Keratinocyte (primary cell): ENCODE data around the gene UBE2J2. TPM values are rescaled to one million over a fixed set of nuclear protein-coding genes. Genes with fewer than 3 reads are reported as not detected.

ENCODE experiments used
- DNase-seq: peaks from one replicate; pipeline ENCODE4 v3.0.0-alpha.2; 2011; ENCODE audit warnings: low read depth, missing footprints, low spot score
- FAIRE-seq: peaks from 2 replicates; lab custom pipeline; 2011; peaks lifted over from hg19 to GRCh38; lab: Jason Lieb, UNC
- H2AFZ ChIP-seq: 2 replicates; pipeline ENCODE4 v1.6.0; 2012; ENCODE audit warnings: low read length, control low read depth, inconsistent platforms; ENCODE audit not compliant: control insufficient read depth
- H3K27ac ChIP-seq: 2 replicates; pipeline ENCODE4 v1.5.1; 2011; ENCODE audit warnings: low read length; ENCODE audit not compliant: control insufficient read depth, insufficient read depth
- H3K27me3 ChIP-seq: 3 replicates; pipeline ENCODE4 v1.6.0; 2011; ENCODE audit warnings: low read length; ENCODE audit not compliant: control insufficient read depth, insufficient read depth; ENCODE audit errors: extremely low read depth
- H3K36me3 ChIP-seq, 2 experiments: 2 replicates in 1 of 2; 3 replicates in 1 of 2; pipeline ENCODE4 v1.5.1; 2011; ENCODE audit warnings: low read length in 2 of 2, mild to moderate bottlenecking in 1 of 2; ENCODE audit not compliant: control insufficient read depth in 2 of 2, insufficient read depth in 2 of 2; ENCODE audit errors: extremely low read depth in 1 of 2
- H3K4me1 ChIP-seq: 3 replicates; pipeline ENCODE4 v1.5.1; 2011; ENCODE audit warnings: low read length; ENCODE audit not compliant: control insufficient read depth, insufficient read depth; ENCODE audit errors: extremely low read depth
- H3K4me2 ChIP-seq: 3 replicates; pipeline ENCODE4 v1.6.0; 2011; ENCODE audit warnings: low read depth, low read length; ENCODE audit not compliant: control insufficient read depth, insufficient read depth; ENCODE audit errors: extremely low read depth
- H3K4me3 ChIP-seq, 3 experiments: fragments of 200-600 bp in 1 of 3; sonication (generic) in 1 of 3; 2 replicates in 2 of 3; 3 replicates in 1 of 3; pipeline ENCODE4 v1.5.1; 2011 to 2016; ENCODE audit warnings: low read length in 3 of 3, mild to moderate bottlenecking in 3 of 3, control low read depth in 2 of 3, inconsistent platforms in 1 of 3, low read depth in 1 of 3, mixed read lengths in 1 of 3, mixed run types in 1 of 3, moderate library complexity in 1 of 3; ENCODE audit not compliant: control insufficient read depth in 2 of 3, insufficient read depth in 2 of 3; ENCODE audit errors: extremely low read depth in 1 of 3
- H3K79me2 ChIP-seq: 2 replicates; pipeline ENCODE4 v1.6.0; 2012; ENCODE audit warnings: low read length; ENCODE audit not compliant: control insufficient read depth, insufficient read depth
- H3K9ac ChIP-seq: 3 replicates; pipeline ENCODE4 v1.6.0; 2011; ENCODE audit warnings: low read length; ENCODE audit not compliant: control insufficient read depth, insufficient read depth; ENCODE audit errors: extremely low read depth
- H3K9me1 ChIP-seq: 3 replicates; pipeline ENCODE4 v1.6.0; 2011; ENCODE audit warnings: low read length; ENCODE audit not compliant: control insufficient read depth, insufficient read depth; ENCODE audit errors: extremely low read depth
- H3K9me3 ChIP-seq: 2 replicates; pipeline ENCODE4 v1.5.1; 2012; ENCODE audit warnings: low read depth, low read length; ENCODE audit not compliant: control insufficient read depth
- H4K20me1 ChIP-seq: 3 replicates; pipeline ENCODE4 v1.6.0; 2011; ENCODE audit warnings: low read length; ENCODE audit not compliant: control insufficient read depth, insufficient read depth; ENCODE audit errors: extremely low read depth
- EZH2 ChIP-seq: IDR thresholded peaks from one replicate; pipeline ENCODE4 v1.6.1; 2012; ENCODE audit warnings: inconsistent platforms, mild to moderate bottlenecking, low read length, moderate library complexity
- dilution Hi-C: fragments of 300-500 bp; cut with MboI; formaldehyde crosslinking; loops from one replicate; pipeline ENCODE4 v1.7.0; 2020; ENCODE audit warnings: low sequenced_read_pairs; ENCODE audit not compliant: extremely low pct_ligation_motif_present
- polyA plus RNA-seq, 5 experiments: library from polyadenylated mRNA; depleted of rRNA in 3 of 5; stranded (reverse) in 3 of 5; stranded (forward) in 1 of 5; unstranded in 1 of 5; fragments of >200 nt; gene quantifications; 1 replicate in 1 of 5; 2 replicates in 3 of 5; 3 replicates in 1 of 5; pipeline versions ENCODE4 v1.2.1 to v1.2.3, GENCODE V29; 2011 to 2012; ENCODE audit warnings: missing spikeins in 2 of 5, low read depth in 1 of 5, low replicate concordance in 1 of 5
- TF ChIP-seq, protein P1 (sequence below), 3 experiments: IDR thresholded peaks in 1 of 3; conservative IDR thresholded peaks in 1 of 3; optimal IDR thresholded peaks in 1 of 3; 2 replicates in 2 of 3; 3 replicates in 1 of 3; pipeline versions ENCODE3 to v1.5.1; 2011; ENCODE audit warnings: low read length in 3 of 3, mild to moderate bottlenecking in 3 of 3, moderate library complexity in 2 of 3, control low read depth in 1 of 3, inconsistent platforms in 1 of 3; ENCODE audit not compliant: insufficient read depth in 2 of 3; ENCODE audit errors: extremely low read depth in 1 of 3

The UBE2J2 gene
- polyA plus RNA-seq, 1 donor (not counting 4 experiments of a cell fraction or from before 2014, with no cell fraction given), result 27.0 TPM

DNA sequence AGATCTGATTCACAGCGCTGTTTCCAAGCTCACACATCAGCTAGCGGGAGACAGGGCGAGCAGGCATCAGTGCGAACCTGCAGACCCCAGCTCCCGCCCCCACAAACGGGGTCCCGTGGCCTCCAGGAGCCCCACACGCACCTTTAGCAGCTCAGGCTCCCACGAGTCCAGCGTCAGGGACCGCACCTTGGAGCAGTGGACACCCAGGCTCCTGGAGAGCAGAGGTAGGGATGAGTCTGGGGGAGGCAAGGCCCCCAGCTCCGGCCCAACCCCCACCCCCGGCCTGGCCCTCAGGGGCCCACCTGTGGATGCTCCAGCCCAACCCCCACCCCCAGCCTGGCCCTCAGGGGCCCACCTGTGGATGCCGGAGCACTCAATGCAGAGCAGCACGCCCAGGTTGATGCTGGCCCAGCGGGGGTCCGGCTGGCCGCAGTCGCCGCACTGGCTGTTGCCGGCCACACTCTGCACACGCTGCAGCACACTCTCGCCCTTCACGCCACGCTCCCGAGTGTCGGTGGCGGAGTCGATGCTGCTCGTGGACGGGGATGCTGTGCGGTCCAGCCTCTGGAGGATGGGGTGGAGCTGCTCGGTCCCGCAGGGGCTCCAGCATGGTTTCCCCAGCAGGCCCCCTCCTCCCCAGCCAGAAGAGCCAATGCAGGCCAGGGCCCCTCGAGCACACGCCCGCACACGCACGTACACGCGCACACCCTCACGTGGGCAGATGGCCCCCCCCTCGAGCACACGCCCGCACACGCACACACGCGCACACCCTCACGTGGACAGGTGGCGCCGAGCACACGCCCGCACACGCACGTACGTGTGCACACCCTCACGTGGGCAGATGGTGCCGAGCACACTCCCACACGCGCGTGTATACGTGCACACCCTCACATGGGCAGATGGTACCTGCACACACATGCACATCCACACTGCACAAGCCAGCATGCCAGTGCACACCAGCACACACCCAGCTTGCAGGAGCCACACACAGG lies 22.7 kb upstream of the UBE2J2 start:
- Histone ChIP-seq H3K9me3 (no peaks in the 10 kb centered on the region), H2AFZ (no peak overlapping the region), H3K9me1 (no peaks in the 10 kb centered on the region), H3K27me3 (no peaks in the 10 kb centered on the region), H3K36me3 (peaks cover 0 to 1% of the 10 kb centered on the region in 2 experiments), H3K4me1 (peaks cover 4% of the 10 kb centered on the region), H3K4me3 (no peak overlapping the region), H3K4me2 (no peak overlapping the region), H4K20me1 (peaks cover 4% of the 10 kb centered on the region), H3K9ac (no peak overlapping the region), H3K79me2 (no peaks in the 10 kb centered on the region), H3K27ac (no peak overlapping the region)
- TF ChIP-seq, protein P1, sequence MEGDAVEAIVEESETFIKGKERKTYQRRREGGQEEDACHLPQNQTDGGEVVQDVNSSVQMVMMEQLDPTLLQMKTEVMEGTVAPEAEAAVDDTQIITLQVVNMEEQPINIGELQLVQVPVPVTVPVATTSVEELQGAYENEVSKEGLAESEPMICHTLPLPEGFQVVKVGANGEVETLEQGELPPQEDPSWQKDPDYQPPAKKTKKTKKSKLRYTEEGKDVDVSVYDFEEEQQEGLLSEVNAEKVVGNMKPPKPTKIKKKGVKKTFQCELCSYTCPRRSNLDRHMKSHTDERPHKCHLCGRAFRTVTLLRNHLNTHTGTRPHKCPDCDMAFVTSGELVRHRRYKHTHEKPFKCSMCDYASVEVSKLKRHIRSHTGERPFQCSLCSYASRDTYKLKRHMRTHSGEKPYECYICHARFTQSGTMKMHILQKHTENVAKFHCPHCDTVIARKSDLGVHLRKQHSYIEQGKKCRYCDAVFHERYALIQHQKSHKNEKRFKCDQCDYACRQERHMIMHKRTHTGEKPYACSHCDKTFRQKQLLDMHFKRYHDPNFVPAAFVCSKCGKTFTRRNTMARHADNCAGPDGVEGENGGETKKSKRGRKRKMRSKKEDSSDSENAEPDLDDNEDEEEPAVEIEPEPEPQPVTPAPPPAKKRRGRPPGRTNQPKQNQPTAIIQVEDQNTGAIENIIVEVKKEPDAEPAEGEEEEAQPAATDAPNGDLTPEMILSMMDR (optimal IDR thresholded peaks at IDR 0.05 in 1 of 3, IDR thresholded peaks at IDR 0.05 in 1 of 3, conservative IDR thresholded peaks at IDR 0.05 in 1 of 3; ENCODE audit: extremely low read depth in 1 of 3, insufficient read depth in 2 of 3, low read length in 3 of 3), result no peak
- TF ChIP-seq EZH2, result no peak
- dilution Hi-C loops, result no loop called here
- DNase-seq (no peak), FAIRE-seq (no peak)

DNA sequence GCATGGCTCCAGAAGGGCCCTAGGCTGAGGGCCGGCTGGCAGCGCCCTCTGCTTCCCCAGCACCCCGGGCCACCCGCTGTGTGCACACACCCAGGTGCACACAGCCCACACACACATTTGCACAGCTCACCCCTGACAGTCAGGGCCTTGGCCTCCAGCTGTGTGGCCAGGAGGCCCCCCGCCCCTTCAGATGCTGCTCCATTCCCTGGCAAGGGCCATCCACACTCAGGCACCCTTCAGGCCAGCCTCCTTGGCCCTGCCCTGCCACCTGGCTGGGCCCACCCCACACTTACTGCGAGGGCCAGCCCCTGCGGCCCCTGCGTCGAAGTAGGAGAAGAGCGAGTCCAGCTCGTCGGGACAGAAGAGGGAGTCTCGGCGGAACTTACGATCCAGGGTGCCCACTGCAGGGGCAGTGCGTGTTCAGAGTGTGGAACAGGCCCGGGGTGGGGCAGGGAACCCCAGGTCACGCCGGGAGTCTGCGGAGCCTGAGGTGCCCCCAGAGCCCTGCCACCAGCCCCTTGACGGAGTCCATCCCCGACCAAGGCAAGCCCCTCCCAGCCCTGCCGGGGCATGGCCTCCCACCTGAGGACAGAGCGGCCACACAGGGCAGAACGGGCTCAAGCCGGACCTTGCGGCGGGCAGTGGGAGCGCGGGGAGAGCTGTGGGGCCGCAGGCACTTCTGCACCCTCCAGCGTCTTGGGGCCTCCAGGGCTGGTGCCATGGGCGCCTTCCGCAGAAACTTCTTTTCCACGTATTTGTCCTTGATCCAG lies 21.7 kb upstream of the UBE2J2 start:
- Histone ChIP-seq H3K27me3 (peaks cover 3% of the 10 kb centered on the region), H2AFZ (no peak overlapping the region), H4K20me1 (peaks cover 6% of the 10 kb centered on the region), H3K4me1 (peaks cover 9% of the 10 kb centered on the region), H3K79me2 (no peaks in the 10 kb centered on the region), H3K4me3 (no peak overlapping the region), H3K9ac (no peak overlapping the region), H3K4me2 (no peak overlapping the region), H3K27ac (no peak overlapping the region), H3K36me3 (peaks cover 0 to 1% of the 10 kb centered on the region in 2 experiments), H3K9me1 (no peaks in the 10 kb centered on the region), H3K9me3 (no peaks in the 10 kb centered on the region)
- dilution Hi-C loops, result no loop called here
- FAIRE-seq (no peak), DNase-seq (no peak)
- TF ChIP-seq, protein P1 (optimal IDR thresholded peaks at IDR 0.05 in 1 of 3, IDR thresholded peaks at IDR 0.05 in 1 of 3, conservative IDR thresholded peaks at IDR 0.05 in 1 of 3; ENCODE audit: extremely low read depth in 1 of 3, insufficient read depth in 2 of 3, low read length in 3 of 3), result no peak
- TF ChIP-seq EZH2, result no peak
